ENCODE data around the gene PDE4B. TPM values are rescaled to one million over a fixed set of nuclear protein-coding genes. Genes with fewer than 3 reads are reported as not detected.
A peak's percentile ranks its signal among the peaks of the same experiment; 100 is the strongest.

PDE4B gene
- total RNA-seq, 2 donors from 2014 or later, result 2.0 to 5.7 TPM

DNA sequence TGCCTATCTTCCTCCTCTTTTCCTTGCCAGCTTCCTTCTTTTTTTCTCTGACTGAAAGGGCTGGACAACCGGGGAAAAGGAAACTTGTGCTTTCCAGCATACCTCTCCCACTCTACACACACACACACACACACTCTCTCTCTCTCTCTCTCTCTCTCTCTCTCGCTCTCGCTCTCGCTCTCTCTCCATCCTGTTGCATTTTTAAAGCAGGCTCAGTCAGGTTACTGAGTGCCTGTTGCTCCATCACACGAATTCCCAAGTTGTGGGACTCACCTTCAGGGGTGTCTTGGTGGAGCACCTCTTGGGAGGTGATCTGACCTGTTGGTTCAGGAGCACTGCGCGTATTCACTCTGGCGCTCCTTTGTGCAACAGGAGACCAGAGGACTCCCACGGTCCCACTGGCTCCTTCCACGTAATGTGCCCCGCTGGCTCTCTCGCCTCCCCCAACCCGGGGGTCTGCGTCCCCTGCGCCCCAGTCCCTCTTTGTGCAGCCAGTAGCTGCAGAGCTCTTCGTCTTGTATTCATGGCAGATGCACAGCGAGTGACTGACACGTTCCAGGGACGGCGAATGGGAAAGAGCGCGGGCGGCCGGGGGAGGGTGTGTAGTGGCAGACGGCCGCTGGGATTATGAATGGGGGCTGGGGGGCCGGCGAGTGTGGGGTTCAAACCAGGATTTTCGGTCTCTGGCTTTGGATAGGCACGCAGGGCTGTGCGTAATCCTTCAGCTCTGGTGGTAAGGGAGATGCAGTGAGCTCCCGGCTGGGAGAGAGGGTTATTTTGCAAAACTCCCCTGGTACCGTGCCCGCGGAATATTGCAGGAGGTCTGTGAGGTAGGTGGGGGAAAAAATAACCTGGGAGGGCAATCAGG lies 660 bp upstream of the PDE4B start:
- intact Hi-C loops (cut with DNase I), result no loop called here
- H3K27ac ChIP-seq, result no peak overlapping the region
- no peaks in the 10 kb centered on the region for H3K4me1 ChIP-seq
- no peaks in the 10 kb centered on the region for H3K36me3 ChIP-seq
- peak overlapping the region; percentile 30 for H3K4me3 ChIP-seq
- DNase-seq, result no peak
- TF ChIP-seq, protein P1, sequence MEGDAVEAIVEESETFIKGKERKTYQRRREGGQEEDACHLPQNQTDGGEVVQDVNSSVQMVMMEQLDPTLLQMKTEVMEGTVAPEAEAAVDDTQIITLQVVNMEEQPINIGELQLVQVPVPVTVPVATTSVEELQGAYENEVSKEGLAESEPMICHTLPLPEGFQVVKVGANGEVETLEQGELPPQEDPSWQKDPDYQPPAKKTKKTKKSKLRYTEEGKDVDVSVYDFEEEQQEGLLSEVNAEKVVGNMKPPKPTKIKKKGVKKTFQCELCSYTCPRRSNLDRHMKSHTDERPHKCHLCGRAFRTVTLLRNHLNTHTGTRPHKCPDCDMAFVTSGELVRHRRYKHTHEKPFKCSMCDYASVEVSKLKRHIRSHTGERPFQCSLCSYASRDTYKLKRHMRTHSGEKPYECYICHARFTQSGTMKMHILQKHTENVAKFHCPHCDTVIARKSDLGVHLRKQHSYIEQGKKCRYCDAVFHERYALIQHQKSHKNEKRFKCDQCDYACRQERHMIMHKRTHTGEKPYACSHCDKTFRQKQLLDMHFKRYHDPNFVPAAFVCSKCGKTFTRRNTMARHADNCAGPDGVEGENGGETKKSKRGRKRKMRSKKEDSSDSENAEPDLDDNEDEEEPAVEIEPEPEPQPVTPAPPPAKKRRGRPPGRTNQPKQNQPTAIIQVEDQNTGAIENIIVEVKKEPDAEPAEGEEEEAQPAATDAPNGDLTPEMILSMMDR (IDR thresholded peaks at IDR 0.05), result no peak
- peaks cover 14% of the 10 kb centered on the region for H3K27me3 ChIP-seq
- no peaks in the 10 kb centered on the region for H3K9me3 ChIP-seq
- H3K9ac ChIP-seq (ENCODE audit: low read depth in 2 of 2, low read length in 2 of 2), result no peak overlapping the region

DNA sequence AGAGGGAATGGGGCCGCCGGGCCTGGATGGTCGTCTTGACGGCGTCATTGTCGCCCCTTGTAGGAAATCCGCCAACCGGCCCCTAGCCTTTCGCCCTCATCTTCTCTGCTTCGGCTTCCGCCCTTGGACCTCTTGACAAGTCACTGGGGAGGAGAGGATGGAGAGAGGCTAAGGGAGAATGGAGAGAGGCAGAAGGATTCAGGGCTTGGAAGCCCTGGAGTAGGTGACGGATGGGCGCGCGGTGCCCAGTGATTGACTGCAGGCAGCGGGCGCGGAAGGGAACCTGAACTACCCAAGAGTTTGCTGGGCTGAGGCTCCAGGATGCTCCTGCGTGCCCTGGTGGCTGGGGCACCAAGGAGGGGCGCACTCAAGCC lies 651 bp downstream of the PDE4B start:
- H3K4me3 ChIP-seq, result peak overlapping the region; percentile 30

DNA sequence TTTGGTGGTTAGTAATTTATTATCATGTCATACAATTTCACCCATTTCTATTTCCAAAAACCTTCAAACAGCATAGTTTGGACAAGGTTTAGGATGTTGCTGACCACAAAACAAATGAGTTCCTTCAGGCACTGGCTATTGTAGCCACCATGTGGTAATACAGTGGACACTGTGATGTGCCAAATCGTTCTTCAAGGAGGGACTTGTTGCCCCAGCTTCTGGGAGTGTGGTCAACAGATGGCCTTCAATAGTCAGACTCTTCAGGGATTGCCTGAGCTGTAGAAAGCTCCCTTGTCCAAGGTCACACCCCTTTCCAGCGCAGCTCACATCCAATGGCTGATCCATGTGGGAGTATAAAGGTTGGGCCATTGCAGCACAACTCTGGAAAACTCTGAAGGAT lies 2.6 kb downstream of the PDE4B start:
- Histone ChIP-seq H3K4me3 (no peak overlapping the region), H3K36me3 (no peaks in the 10 kb centered on the region), H3K27ac (no peak overlapping the region), H3K4me1 (no peaks in the 10 kb centered on the region), H3K27me3 (peaks cover 14% of the 10 kb centered on the region), H3K9me3 (no peaks in the 10 kb centered on the region), H3K9ac (ENCODE audit: low read depth in 2 of 2, low read length in 2 of 2) (no peak overlapping the region)
- TF ChIP-seq, protein P1 (IDR thresholded peaks at IDR 0.05), result no peak
- no peak for DNase-seq
- intact Hi-C loops (cut with DNase I), result no loop called here

More for the DNA sequence above, 651 bp downstream of the PDE4B start:
- TF ChIP-seq, protein P1 (IDR thresholded peaks at IDR 0.05), result no peak
- Histone ChIP-seq H3K4me1 (no peaks in the 10 kb centered on the region), H3K27ac (no peak overlapping the region), H3K36me3 (no peaks in the 10 kb centered on the region), H3K9ac (ENCODE audit: low read depth in 2 of 2, low read length in 2 of 2) (peak overlapping the region in 1 of 2 donors; percentile 9), H3K27me3 (peaks cover 14% of the 10 kb centered on the region), H3K9me3 (no peaks in the 10 kb centered on the region)
- no peak for DNase-seq
- intact Hi-C loops (cut with DNase I), result no loop called here

DNA sequence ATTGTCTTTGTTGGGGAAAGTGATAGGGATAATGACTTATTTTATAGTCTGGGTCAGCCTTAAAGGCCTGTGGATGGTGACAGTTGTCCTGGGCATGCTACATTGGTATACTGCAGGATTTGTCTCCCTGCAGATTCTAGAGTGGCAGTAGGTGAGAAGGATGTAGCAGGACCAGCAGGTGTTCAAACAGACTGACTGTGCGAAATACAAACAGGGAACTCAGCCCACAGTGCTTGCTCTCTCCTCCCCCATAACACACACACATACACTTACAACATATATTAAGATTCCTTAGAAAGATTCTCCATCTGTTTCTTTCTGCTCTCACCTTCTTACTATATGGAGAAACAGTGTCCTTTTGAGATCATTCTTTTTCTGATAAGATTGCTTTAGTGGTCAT lies 6.9 kb downstream of the PDE4B start:
- no peaks in the 10 kb centered on the region for H3K27me3 ChIP-seq
- H3K4me3 ChIP-seq, result no peak overlapping the region
- no peak for DNase-seq
- no peak overlapping the region for H3K27ac ChIP-seq
- H3K36me3 ChIP-seq, result no peaks in the 10 kb centered on the region
- H3K4me1 ChIP-seq, result no peaks in the 10 kb centered on the region
- H3K9me3 ChIP-seq, result no peaks in the 10 kb centered on the region
- H3K9ac ChIP-seq (ENCODE audit: low read depth in 2 of 2, low read length in 2 of 2), result no peak overlapping the region
- TF ChIP-seq, protein P1 (IDR thresholded peaks at IDR 0.05), result no peak
- intact Hi-C loops (cut with DNase I), result no loop called here

DNA sequence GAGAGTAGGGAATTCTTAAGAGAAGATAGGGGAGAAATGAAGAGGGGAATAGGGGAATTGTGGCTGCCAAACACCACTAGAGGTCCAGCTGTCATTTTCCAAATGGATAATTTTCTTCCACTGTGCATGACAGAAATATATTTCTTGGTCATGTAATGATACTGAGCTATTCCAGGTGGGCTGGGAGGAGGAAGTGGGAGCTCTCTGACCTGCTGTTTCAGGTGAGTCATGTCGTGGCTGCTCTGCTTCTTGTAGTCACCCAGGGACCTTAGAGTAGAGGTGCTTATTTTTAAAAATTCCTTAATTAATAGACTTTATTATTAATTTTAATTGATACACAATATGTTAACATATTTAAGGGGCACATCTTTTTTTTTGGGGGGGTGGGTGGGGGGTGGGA lies 11.9 kb downstream of the PDE4B start:
- Histone ChIP-seq H3K4me3 (no peak overlapping the region), H3K36me3 (no peaks in the 10 kb centered on the region), H3K9ac (ENCODE audit: low read depth in 2 of 2, low read length in 2 of 2) (no peak overlapping the region), H3K27me3 (no peaks in the 10 kb centered on the region), H3K9me3 (no peaks in the 10 kb centered on the region), H3K4me1 (no peaks in the 10 kb centered on the region), H3K27ac (no peak overlapping the region)
- TF ChIP-seq, protein P1 (IDR thresholded peaks at IDR 0.05), result no peak
- no peak for DNase-seq
- intact Hi-C loops (cut with DNase I), result no loop called here

Data from colonic mucosa (tissue), 4 donors.